GM18499 (cell line): ENCODE results near the gene ISCA1.

Experiments used
- ATAC-seq: cut with Tn5 transposase; IDR thresholded peaks from one replicate; pipeline ENCODE4 v1.9.1; 2021; ENCODE audit warnings: moderate number of reproducible peaks; ENCODE audit not compliant: insufficient read depth, unreplicated experiment

ISCA1 gene

GRCh38 chr9:86286278-86286677, 3.9 kb upstream of the ISCA1 start:
- no peak for ATAC-seq

GRCh38 chr9:86285261-86285660, 2.9 kb upstream of the ISCA1 start:
- ATAC-seq: no peak

GRCh38 chr9:86282979-86283535, 719 bp upstream of the ISCA1 start:
- peak; percentile 12 for ATAC-seq

DNA sequence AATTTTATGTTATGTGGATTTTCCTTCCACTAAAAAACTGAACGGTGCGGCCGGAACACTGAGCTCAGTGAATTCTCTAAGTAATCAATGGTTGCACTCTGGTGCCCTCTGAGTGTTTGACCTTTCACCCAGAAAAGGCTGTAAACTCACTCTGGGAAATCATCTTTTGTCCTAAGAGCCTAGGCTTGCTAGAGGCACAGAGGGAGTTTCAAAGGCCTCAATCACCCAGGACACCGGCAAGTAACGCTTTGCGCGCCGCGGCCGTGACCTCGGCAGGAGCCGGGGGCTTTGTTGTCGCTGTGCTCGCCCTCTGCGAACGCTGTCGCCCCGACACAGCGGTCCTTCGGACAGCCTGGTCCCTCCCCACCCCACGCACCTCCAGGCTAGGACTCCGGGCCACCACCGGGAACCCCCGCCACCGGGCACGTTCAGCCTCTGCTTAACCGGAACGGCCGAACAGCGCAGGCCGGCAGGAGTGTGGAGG, 703 bp downstream of the ISCA1 start:
- ATAC-seq: no peak

DNA sequence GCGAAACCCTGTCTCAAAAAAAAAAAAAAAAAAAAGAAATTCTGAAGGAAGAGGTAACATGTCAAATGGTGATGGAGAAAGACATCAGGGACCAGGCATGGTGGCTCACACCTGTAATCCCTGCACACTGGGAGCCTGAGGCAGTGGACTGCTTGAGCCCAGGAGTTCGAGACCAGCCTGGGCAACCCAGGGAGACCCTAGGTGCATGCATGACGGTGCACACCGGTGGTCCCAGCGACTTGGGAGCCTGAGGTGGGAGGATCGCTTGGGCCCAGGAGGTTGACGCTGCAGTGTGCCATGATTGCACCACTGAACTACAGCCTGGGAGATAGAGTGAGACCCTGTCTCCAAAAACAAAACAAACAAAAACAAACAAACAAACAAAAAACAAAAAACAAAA, 1.8 kb downstream of the ISCA1 start:
- ATAC-seq: no peak

DNA sequence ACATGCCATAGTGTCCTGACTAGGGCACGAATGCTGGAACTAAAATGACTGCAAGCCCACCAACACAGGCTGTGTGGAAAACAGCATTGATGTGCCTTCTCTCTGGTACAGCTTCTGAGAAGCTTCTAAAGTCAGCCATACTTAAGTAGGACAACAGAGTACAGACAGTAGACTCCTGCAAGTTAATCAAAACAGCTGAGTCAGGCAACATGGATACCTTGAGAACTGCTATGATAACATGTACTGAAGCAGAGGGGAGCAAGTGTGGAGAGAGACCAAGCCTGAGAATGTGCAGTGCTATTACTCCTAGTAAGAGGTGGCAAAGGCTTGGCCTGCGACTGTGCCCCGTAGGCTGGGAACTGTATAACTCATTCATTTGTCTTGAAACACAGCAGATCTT, 2.5 kb downstream of the ISCA1 start:
- ATAC-seq: no peak

- no peak for ATAC-seq
Measured at GRCh38 chr9:86277072-86277471, 5.3 kb downstream of the ISCA1 start.

GRCh38 chr9:86275962-86276361, 6.4 kb downstream of the ISCA1 start:
- no peak for ATAC-seq

GRCh38 chr9:86274821-86275643, 7.3 kb downstream of the ISCA1 start:
- ATAC-seq: no peak

DNA sequence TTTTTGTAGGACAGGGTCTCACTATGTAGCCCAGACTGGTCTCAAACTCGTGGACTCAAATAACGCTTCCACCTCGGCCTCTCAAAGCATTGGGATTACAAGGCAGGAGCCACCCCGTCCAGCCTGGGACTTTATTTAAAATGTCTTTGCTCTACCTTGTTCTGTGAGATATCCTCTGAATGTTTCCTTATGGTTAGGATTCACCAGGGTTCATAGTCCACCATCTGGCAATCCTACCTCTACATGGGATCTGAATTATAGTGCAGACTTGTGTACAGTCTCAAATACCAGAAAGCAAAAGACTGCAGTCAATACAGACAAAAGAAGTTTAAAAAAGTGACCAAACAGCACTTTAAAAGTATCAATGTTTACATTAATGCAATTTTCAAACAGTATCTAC, 10.1 kb downstream of the ISCA1 start:
- ATAC-seq: no peak

- no peak for ATAC-seq
Measured at GRCh38 chr9:86263876-86264275, 18.5 kb downstream of the ISCA1 start.

GRCh38 chr9:86262492-86262891, 19.8 kb downstream of the ISCA1 start:
- ATAC-seq: no peak

DNA sequence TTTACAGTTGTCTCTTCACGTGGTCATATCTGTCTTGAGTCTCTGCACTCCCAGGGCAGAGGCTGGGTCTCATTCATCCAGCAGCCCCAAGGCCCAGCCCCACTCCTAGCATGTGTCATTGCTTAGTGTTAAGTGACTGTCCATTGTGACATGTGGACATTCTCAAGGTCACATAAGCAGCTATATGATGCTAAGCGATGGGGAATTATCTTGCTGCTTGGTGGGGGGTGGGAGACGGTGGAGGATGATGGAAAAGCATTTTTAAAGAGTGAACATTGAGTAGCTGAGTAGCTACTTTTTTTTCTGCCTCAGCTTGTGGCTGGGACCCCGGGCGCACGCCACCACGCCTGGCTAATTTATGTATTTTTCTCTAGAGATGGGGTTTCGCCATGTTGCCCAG, 22.8 kb downstream of the ISCA1 start, which contains the start of gene C9orf153:
Gene C9orf153, minus strand, starts transcription at position 101 of the 400 bp plus-strand sequence. CDS start 30,054 bp downstream, outside the sequence.
- no peak for ATAC-seq

DNA sequence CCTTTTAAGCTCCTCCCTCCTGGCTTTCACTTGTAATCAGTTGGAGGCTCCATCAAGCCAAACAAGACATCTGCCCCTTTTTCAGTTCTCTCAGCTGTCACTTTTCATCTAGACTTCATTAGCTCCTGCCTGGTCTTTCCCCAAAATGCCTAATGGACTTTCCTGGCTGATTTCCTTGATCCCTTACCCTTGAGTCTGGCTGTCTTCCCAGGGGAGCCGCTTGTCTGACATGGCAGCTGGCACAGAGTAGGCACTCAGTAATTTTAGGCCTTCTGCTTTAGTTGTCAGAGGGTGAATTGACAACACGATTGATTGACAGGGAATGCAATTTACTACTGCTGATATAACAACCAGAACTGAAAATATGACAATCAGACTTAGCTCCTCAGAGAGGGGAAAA, 24.9 kb downstream of the ISCA1 start:
- no peak for ATAC-seq

GRCh38 chr9:86256653-86257052, 25.7 kb downstream of the ISCA1 start:
- no peak for ATAC-seq

- ATAC-seq: no peak
Measured at GRCh38 chr9:86253577-86253976, 28.8 kb downstream of the ISCA1 start.

GRCh38 chr9:86252870-86253269, 29.5 kb downstream of the ISCA1 start:
- ATAC-seq: no peak

GRCh38 chr9:86250123-86250522, 32.2 kb downstream of the ISCA1 start:
- ATAC-seq: no peak

DNA sequence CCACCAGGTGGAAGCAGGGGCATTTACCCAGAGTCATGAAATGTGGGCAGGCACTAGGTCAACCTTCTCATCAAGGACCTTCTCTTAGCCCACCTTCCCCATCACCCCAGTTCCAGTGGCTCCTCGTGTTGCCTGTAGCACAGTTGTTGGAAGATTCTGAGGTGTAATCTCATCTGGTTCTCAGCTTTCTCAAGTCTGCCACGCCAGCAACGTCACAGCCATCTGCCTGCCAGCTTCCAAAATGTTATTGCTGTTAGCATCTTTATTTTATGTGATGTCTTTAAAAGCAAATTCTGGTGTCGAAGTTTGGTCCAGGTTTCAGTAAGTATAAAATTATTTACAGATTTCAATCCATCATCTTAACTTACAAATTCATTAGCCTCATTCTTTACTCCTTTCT, 33.6 kb downstream of the ISCA1 start:
- ATAC-seq: no peak

DNA sequence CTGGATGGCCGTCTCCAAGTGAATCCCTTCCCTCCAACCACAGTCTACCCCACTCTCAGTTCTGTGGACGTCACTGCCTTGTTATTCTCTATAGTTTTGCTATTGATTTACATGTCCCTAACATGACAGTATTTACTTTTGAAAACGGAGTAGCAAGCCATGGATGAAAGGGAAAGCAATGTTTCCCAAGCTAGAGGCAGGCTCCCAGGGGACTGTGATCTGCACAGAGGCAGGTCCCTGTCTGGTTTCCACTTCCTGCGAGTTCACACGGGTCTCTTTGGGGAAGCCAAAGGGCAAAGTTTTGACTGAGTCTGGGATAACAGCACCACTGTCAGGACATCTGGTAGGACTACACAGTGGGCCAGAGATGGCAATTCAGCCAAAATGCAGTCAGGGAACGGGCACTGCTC, 35.6 kb downstream of the ISCA1 start:
- no peak for ATAC-seq

- no peak for ATAC-seq
Measured at GRCh38 chr9:86242071-86242470, 40.3 kb downstream of the ISCA1 start.

DNA sequence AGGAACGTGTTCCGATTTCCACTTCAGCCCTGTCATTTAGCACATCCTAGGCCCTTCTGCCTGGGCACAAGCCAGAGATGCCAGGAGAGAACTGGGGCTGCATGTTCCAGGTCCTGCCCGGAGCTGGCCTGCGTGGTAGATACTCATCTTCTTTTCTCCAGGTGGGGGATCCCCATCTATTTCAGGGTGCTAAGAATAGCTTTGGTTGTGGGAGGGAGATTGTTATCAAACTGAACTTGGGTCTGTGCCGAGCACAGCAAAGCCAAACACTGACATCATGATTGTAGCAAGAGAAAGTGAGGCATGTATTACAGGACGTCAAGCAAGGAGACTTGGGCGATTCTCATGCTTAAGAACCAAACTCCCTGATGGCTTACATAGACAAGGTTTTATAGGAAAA, 41.1 kb downstream of the ISCA1 start:
- no peak for ATAC-seq
